Suprapubic skin (tissue), 4 donors: ENCODE data around the gene MED25. TPM values are rescaled to one million over a fixed set of nuclear protein-coding genes. Genes with fewer than 3 reads are reported as not detected.

ENCODE experiments used
- DNase-seq, 2 donors: peaks; one replicate each; pipeline ENCODE4 v3.0.0-alpha.2; 2019; ENCODE audit warnings: low spot score in 2 of 2
- H3K27ac ChIP-seq: fragments of 200-600 bp; sonication (generic); one replicate; pipeline ENCODE4 v1.5.1; 2019
- H3K27me3 ChIP-seq: fragments of 200-600 bp; sonication (generic); one replicate; pipeline ENCODE4 v1.5.1; 2019
- H3K36me3 ChIP-seq: fragments of 200-600 bp; sonication (generic); one replicate; pipeline ENCODE4 v1.5.1; 2019
- H3K4me1 ChIP-seq: fragments of 200-600 bp; sonication (generic); one replicate; pipeline ENCODE4 v1.5.1; 2019
- H3K4me3 ChIP-seq: fragments of 200-600 bp; sonication (generic); one replicate; pipeline ENCODE4 v1.5.1; 2019; ENCODE audit warnings: mild to moderate bottlenecking
- H3K9me3 ChIP-seq: fragments of 200-600 bp; sonication (generic); one replicate; pipeline ENCODE4 v1.5.1; 2019
- CTCF ChIP-seq, 2 donors: fragments of 200-600 bp in 1 of 2; fragments of 450-650 bp in 1 of 2; sonication (generic) in 1 of 2; IDR thresholded peaks; one replicate each; pipeline ENCODE4 v1.5.1; 2016 to 2019; ENCODE audit warnings: antibody characterized with exemption in 2 of 2, mild to moderate bottlenecking in 1 of 2, moderate library complexity in 1 of 2
- EP300 ChIP-seq: sonication (generic); formaldehyde crosslinking; IDR thresholded peaks from one replicate; pipeline ENCODE4 v1.6.1; 2017; ENCODE audit warnings: antibody characterized with exemption
- POLR2A ChIP-seq, 2 donors: fragments of 450-650 bp; IDR thresholded peaks; one replicate each; pipeline ENCODE4 v1.6.1; 2017; ENCODE audit warnings: antibody characterized with exemption in 2 of 2, mild to moderate bottlenecking in 2 of 2, moderate library complexity in 2 of 2
- POLR2AphosphoS5 ChIP-seq, 3 donors: sonication (generic); formaldehyde crosslinking; IDR thresholded peaks; one replicate each; pipeline ENCODE4 v1.6.1; 2017; ENCODE audit warnings: antibody characterized with exemption in 3 of 3
- WGBS: methylation state at CpG from one replicate; pipeline ENCODE4 v1.1.5; 2018; 5-methylcytosine and 5-hydroxymethylcytosine counted together
- total RNA-seq, 4 donors: library from RNA; depleted of rRNA; stranded (reverse); fragments of >200 nt; gene quantifications; one replicate each; pipeline ENCODE4 v1.1.0, GENCODE V29; 2016

Gene MED25
- total RNA-seq, 4 donors from 2014 or later = 32.2 to 60.3 (median 40.8) TPM

GRCh38 chr19:49790866-49791265 is 27.2 kb upstream of the MED25 start:
- H3K9me3 ChIP-seq = no peaks in the 10 kb centered on the region
- peaks cover 83% of the 10 kb centered on the region for H3K36me3 ChIP-seq
- no peak overlapping the region for H3K27ac ChIP-seq
- no peak for DNase-seq
- H3K4me3 ChIP-seq = no peak overlapping the region
- H3K4me1 ChIP-seq = peaks cover 18% of the 10 kb centered on the region
- 64% methylated on average over 8 of the region's 9 CpGs for WGBS
- H3K27me3 ChIP-seq = no peaks in the 10 kb centered on the region
- TF ChIP-seq POLR2AphosphoS5 (IDR thresholded peaks at IDR 0.05) = no peak
- no peak for TF ChIP-seq EP300
- TF ChIP-seq CTCF (IDR thresholded peaks at IDR 0.05) = no peak
- no peak for TF ChIP-seq POLR2A (IDR thresholded peaks at IDR 0.05)

- peaks cover 8% of the 10 kb centered on the region for H3K4me1 ChIP-seq
- no peak overlapping the region for H3K4me3 ChIP-seq
- no peak for DNase-seq
- no peaks in the 10 kb centered on the region for H3K9me3 ChIP-seq
- H3K27me3 ChIP-seq = no peaks in the 10 kb centered on the region
- TF ChIP-seq POLR2AphosphoS5 (IDR thresholded peaks at IDR 0.05) (no peak), EP300 (no peak), POLR2A (IDR thresholded peaks at IDR 0.05) (no peak), CTCF (IDR thresholded peaks at IDR 0.05) (no peak)
- H3K36me3 ChIP-seq = peaks cover 91% of the 10 kb centered on the region
- H3K27ac ChIP-seq = no peak overlapping the region
- 95% methylated on average over 14 of the region's 26 CpGs for WGBS
These were observed 26.2 kb upstream of the MED25 start for GRCh38 chr19:49791776-49792445.

- Histone ChIP-seq H3K9me3 (no peaks in the 10 kb centered on the region), H3K27me3 (no peaks in the 10 kb centered on the region), H3K4me1 (peaks cover 8% of the 10 kb centered on the region), H3K27ac (no peak overlapping the region), H3K4me3 (no peak overlapping the region), H3K36me3 (peaks cover 98% of the 10 kb centered on the region)
- TF ChIP-seq CTCF (IDR thresholded peaks at IDR 0.05) (no peak), POLR2AphosphoS5 (IDR thresholded peaks at IDR 0.05) (no peak), POLR2A (IDR thresholded peaks at IDR 0.05) (no peak), EP300 (no peak)
- DNase-seq = no peak
- 87% methylated on average over 22 of the region's 22 CpGs for WGBS
These were observed 25.1 kb upstream of the MED25 start for GRCh38 chr19:49792829-49793560.

- no peak for TF ChIP-seq POLR2A (IDR thresholded peaks at IDR 0.05)
- TF ChIP-seq EP300 = no peak
- no peak for TF ChIP-seq CTCF (IDR thresholded peaks at IDR 0.05)
- TF ChIP-seq POLR2AphosphoS5 (IDR thresholded peaks at IDR 0.05) = no peak
- H3K4me3 ChIP-seq = no peak overlapping the region
- H3K36me3 ChIP-seq = peaks cover 98% of the 10 kb centered on the region
- no peak overlapping the region for H3K27ac ChIP-seq
- H3K4me1 ChIP-seq = peaks cover 8% of the 10 kb centered on the region
- WGBS = 86% methylated on average over 6 of the region's 6 CpGs
- no peaks in the 10 kb centered on the region for H3K9me3 ChIP-seq
- no peaks in the 10 kb centered on the region for H3K27me3 ChIP-seq
- DNase-seq = no peak
These were observed 24.6 kb upstream of the MED25 start for GRCh38 chr19:49793561-49793840.

GRCh38 chr19:49795615-49796014 is 22.5 kb upstream of the MED25 start:
- H3K27ac ChIP-seq = no peak overlapping the region
- TF ChIP-seq CTCF (IDR thresholded peaks at IDR 0.05) = no peak
- TF ChIP-seq POLR2AphosphoS5 (IDR thresholded peaks at IDR 0.05) = no peak
- TF ChIP-seq EP300 = no peak
- no peak for TF ChIP-seq POLR2A (IDR thresholded peaks at IDR 0.05)
- no peaks in the 10 kb centered on the region for H3K27me3 ChIP-seq
- no peaks in the 10 kb centered on the region for H3K9me3 ChIP-seq
- H3K4me3 ChIP-seq = no peak overlapping the region
- peaks cover 5% of the 10 kb centered on the region for H3K4me1 ChIP-seq
- 95% methylated on average over 11 of the region's 20 CpGs for WGBS
- H3K36me3 ChIP-seq = peaks cover 100% of the 10 kb centered on the region
- DNase-seq = no peak
